ENCODE measurements around the gene IPO11. TPM values are rescaled to one million over a fixed set of nuclear protein-coding genes. Genes with fewer than 3 reads are reported as not detected.

The IPO11 gene
- total RNA-seq, 1 experiment from 2014 or later, result 66.5 TPM

DNA sequence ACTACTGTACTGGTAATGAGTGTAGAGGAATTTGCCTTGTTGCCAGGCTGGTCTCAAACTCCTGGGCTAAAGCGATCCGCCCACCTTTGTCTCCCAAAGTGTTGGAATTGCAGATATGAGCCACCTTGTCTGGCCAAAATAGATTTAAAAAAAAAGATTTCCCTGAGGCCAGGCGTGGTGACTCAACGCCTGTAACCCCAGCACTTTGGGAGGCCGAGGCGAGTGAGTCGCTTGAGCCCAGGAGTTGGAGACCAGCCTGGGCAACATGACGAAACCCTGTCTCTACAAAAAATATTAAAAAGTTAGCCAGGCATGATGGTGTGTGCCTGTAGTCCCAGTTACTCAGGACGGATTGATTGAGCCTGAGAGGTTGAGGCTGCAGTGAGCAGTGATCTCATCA is 62.5 kb downstream of the IPO11 start:
- H3K9me3 ChIP-seq (ENCODE audit: low read depth, low read length, poor library complexity, severe bottlenecking), result no peaks in the 10 kb centered on the region
- intact Hi-C loops (cut with micrococcal nuclease; ENCODE audit: unreplicated experiment), result no loop called here
- TF ChIP-seq EZH2 (IDR thresholded peaks at IDR 0.05; ENCODE audit: borderline replicate concordance, low read depth, low read length, poor library complexity, severe bottlenecking), result no peak
- TF ChIP-seq, protein P1, sequence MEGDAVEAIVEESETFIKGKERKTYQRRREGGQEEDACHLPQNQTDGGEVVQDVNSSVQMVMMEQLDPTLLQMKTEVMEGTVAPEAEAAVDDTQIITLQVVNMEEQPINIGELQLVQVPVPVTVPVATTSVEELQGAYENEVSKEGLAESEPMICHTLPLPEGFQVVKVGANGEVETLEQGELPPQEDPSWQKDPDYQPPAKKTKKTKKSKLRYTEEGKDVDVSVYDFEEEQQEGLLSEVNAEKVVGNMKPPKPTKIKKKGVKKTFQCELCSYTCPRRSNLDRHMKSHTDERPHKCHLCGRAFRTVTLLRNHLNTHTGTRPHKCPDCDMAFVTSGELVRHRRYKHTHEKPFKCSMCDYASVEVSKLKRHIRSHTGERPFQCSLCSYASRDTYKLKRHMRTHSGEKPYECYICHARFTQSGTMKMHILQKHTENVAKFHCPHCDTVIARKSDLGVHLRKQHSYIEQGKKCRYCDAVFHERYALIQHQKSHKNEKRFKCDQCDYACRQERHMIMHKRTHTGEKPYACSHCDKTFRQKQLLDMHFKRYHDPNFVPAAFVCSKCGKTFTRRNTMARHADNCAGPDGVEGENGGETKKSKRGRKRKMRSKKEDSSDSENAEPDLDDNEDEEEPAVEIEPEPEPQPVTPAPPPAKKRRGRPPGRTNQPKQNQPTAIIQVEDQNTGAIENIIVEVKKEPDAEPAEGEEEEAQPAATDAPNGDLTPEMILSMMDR (conservative IDR thresholded peaks at IDR 0.05; ENCODE audit: low read depth, low read length), result no peak
- POLR2A ChIA-PET (ENCODE audit: low non-redundant PET), result no interaction called here
- H3K27ac ChIP-seq (ENCODE audit: low read depth, low read length, poor library complexity, severe bottlenecking), result no peak overlapping the region
- no TSS peak for BruUV-seq (replicated peaks)
- H3K27me3 ChIP-seq (replicated peaks; ENCODE audit: insufficient read depth, low read depth, low read length, poor library complexity), result no peaks in the 10 kb centered on the region
- CTCF ChIA-PET, result no interaction called here
- no peak for DNase-seq (ENCODE audit: low spot score)
- no peaks in the 10 kb centered on the region for H3K4me1 ChIP-seq (ENCODE audit: insufficient read depth, low read length, poor library complexity, severe bottlenecking)
- H3K4me3 ChIP-seq (ENCODE audit: low read depth, low read length, poor library complexity, severe bottlenecking), result no peak overlapping the region
- no peaks in the 10 kb centered on the region for H3K36me3 ChIP-seq (ENCODE audit: insufficient read depth, low read length, poor library complexity, severe bottlenecking)

DNA sequence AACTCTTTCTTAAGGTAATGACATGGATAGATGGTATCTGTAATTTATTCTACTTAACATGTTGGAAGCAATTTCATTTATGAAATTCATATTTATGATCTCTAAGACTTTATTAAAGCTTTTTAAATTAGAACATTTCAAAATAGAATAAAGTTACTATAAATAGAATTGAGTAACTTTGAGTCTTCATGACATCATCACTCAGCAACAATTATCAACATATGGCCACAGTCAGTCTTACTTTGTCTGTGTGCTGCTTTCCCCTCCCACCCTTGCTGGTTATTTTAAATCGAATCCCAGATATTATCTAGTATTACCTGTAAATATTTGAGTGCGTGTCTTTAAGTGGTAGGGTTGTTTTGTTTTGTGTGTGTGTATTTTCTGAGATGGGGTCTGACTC is 65.2 kb downstream of the IPO11 start:
- Histone ChIP-seq H3K27me3 (replicated peaks; ENCODE audit: insufficient read depth, low read depth, low read length, poor library complexity) (no peaks in the 10 kb centered on the region), H3K27ac (ENCODE audit: low read depth, low read length, poor library complexity, severe bottlenecking) (no peak overlapping the region), H3K4me3 (ENCODE audit: low read depth, low read length, poor library complexity, severe bottlenecking) (no peak overlapping the region), H3K9me3 (ENCODE audit: low read depth, low read length, poor library complexity, severe bottlenecking) (no peaks in the 10 kb centered on the region), H3K4me1 (ENCODE audit: insufficient read depth, low read length, poor library complexity, severe bottlenecking) (no peaks in the 10 kb centered on the region), H3K36me3 (ENCODE audit: insufficient read depth, low read length, poor library complexity, severe bottlenecking) (no peaks in the 10 kb centered on the region)
- no TSS peak for BruUV-seq (replicated peaks)
- intact Hi-C loops (cut with micrococcal nuclease; ENCODE audit: unreplicated experiment), result no loop called here
- CTCF ChIA-PET, result no interaction called here
- POLR2A ChIA-PET (ENCODE audit: low non-redundant PET), result no interaction called here
- no peak for TF ChIP-seq EZH2 (IDR thresholded peaks at IDR 0.05; ENCODE audit: borderline replicate concordance, low read depth, low read length, poor library complexity, severe bottlenecking)
- TF ChIP-seq, protein P1 (conservative IDR thresholded peaks at IDR 0.05; ENCODE audit: low read depth, low read length), result no peak
- DNase-seq (ENCODE audit: low spot score), result no peak

DNA sequence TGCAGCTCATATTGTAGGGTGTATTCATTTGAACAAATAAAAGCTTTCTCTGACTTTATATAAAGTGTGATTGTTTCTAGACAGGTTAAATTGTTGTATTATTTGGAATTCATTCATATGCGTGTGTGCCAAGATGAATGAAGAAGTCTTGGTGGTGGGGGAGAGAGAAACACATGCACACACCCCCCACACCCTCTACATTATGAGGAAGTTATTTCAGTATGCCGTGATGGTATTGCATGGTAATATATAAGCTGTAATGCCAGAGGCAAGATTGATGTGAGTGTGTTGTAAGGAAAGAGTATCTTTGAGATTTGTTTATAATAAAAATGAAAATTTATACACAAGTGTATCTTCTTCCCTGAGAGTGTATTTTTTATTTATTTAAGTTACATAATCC is 71.0 kb downstream of the IPO11 start:
- ChIA-PET CTCF (no interaction called here), POLR2A (ENCODE audit: low non-redundant PET) (no interaction called here)
- Histone ChIP-seq H3K36me3 (ENCODE audit: insufficient read depth, low read length, poor library complexity, severe bottlenecking) (peaks cover 16% of the 10 kb centered on the region), H3K27me3 (replicated peaks; ENCODE audit: insufficient read depth, low read depth, low read length, poor library complexity) (no peaks in the 10 kb centered on the region), H3K9me3 (ENCODE audit: low read depth, low read length, poor library complexity, severe bottlenecking) (no peaks in the 10 kb centered on the region), H3K4me3 (ENCODE audit: low read depth, low read length, poor library complexity, severe bottlenecking) (no peak overlapping the region), H3K27ac (ENCODE audit: low read depth, low read length, poor library complexity, severe bottlenecking) (no peak overlapping the region), H3K4me1 (ENCODE audit: insufficient read depth, low read length, poor library complexity, severe bottlenecking) (no peaks in the 10 kb centered on the region)
- TF ChIP-seq, protein P1 (conservative IDR thresholded peaks at IDR 0.05; ENCODE audit: low read depth, low read length), result no peak
- no peak for TF ChIP-seq EZH2 (IDR thresholded peaks at IDR 0.05; ENCODE audit: borderline replicate concordance, low read depth, low read length, poor library complexity, severe bottlenecking)
- DNase-seq (ENCODE audit: low spot score), result no peak
- BruUV-seq (replicated peaks), result no TSS peak
- intact Hi-C loops (cut with micrococcal nuclease; ENCODE audit: unreplicated experiment), result no loop called here

Data from A673 (cell line).